Kidney glomerular epithelial cell (primary cell): Measurements from ENCODE around the gene RBBP6.
"Not testable (repeated sequence)": the region's sequence is repeated elsewhere in the genome, so short reads cannot be mapped to it uniquely, and the experiment has no call there.

ENCODE experiments used
- DNase-seq: peaks from one replicate; lab custom pipeline; 2025; lab: John Stamatoyannopoulos, UW

RBBP6 gene

GRCh38 chr16:24571096-24571495 lies 31.7 kb downstream of the RBBP6 start:
- no peak for DNase-seq

GRCh38 chr16:24572069-24572468 lies 32.7 kb downstream of the RBBP6 start:
- DNase-seq = no peak

- DNase-seq = no peak
Measured at GRCh38 chr16:24573141-24573540, 33.8 kb downstream of the RBBP6 start.

GRCh38 chr16:24574515-24575485 lies 35.4 kb downstream of the RBBP6 start:
- DNase-seq = not testable (repeated sequence)

- DNase-seq = not testable (repeated sequence)
Measured at GRCh38 chr16:24575791-24576190, 36.4 kb downstream of the RBBP6 start.

- DNase-seq = no peak
Measured at GRCh38 chr16:24577167-24577566, 37.8 kb downstream of the RBBP6 start.

- DNase-seq = peak; percentile 17
Measured at GRCh38 chr16:24580665-24581064, 41.3 kb downstream of the RBBP6 start.

GRCh38 chr16:24583494-24583893 lies 44.1 kb downstream of the RBBP6 start:
- no peak for DNase-seq

GRCh38 chr16:24589997-24590396 lies 50.6 kb downstream of the RBBP6 start:
- no peak for DNase-seq

GRCh38 chr16:24598777-24599437 lies 59.5 kb downstream of the RBBP6 start:
- DNase-seq = no peak

GRCh38 chr16:24609417-24609739 lies 70.0 kb downstream of the RBBP6 start:
- DNase-seq = no peak

- DNase-seq = peak; percentile 24
Measured at GRCh38 chr16:24609740-24610415, 70.5 kb downstream of the RBBP6 start.

GRCh38 chr16:24610416-24610755 lies 71.0 kb downstream of the RBBP6 start:
- no peak for DNase-seq

GRCh38 chr16:24611310-24611709 lies 71.9 kb downstream of the RBBP6 start:
- DNase-seq = no peak

GRCh38 chr16:24612656-24613055 lies 73.3 kb downstream of the RBBP6 start:
- no peak for DNase-seq

- not testable (repeated sequence) for DNase-seq
Measured at GRCh38 chr16:24613267-24613666, 73.9 kb downstream of the RBBP6 start.

- no peak for DNase-seq
Measured at GRCh38 chr16:24617502-24617901, 78.1 kb downstream of the RBBP6 start.
